Ovary (tissue), 3 donors: ENCODE data around the gene HNRNPK.

Experiments used
- CTCF ChIP-seq, 3 donors: fragments of 450-650 bp in 2 of 3; fragments of 200-600 bp in 1 of 3; IDR thresholded peaks; one replicate each; pipeline versions ENCODE4 v1.5.1 to v1.8.0; 2016 to 2022; ENCODE audit warnings: antibody characterized with exemption in 3 of 3, mild to moderate bottlenecking in 1 of 3
- EP300 ChIP-seq: sonication (generic); formaldehyde crosslinking; IDR thresholded peaks from one replicate; pipeline ENCODE4 v1.6.1; 2017; ENCODE audit warnings: antibody characterized with exemption
- POLR2A ChIP-seq: fragments of 450-650 bp; IDR thresholded peaks from one replicate; pipeline ENCODE4 v1.6.1; 2017; ENCODE audit warnings: antibody characterized with exemption, mild to moderate bottlenecking, moderate library complexity
- donor health status: DM: no; HTN: no; CAD: no.

DNA sequence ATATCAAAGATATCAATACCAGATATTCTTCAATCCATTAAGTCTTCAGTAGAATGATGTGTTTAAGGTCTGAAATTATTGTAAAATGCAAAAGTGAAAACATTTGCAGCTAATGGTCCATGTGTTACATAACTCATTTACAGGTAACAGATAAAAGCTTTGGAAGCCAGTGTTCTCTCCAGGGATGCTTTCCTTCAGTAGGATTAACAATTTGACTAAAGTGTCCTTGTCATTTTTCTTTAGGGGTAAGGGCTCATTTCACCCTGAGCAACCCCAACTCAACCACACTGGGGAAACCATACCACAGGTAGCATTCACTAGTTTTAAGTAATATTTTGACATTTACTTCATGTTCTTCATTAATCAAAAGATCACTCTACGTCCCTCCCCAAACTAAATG is 12.9 kb downstream of the HNRNPK start:
- no peak for TF ChIP-seq POLR2A
- TF ChIP-seq CTCF (IDR thresholded peaks at IDR 0.05) = no peak
- TF ChIP-seq EP300 = no peak
